Stomach (tissue), 9 donors: Measurements from ENCODE around the gene SLC38A9. TPM values are rescaled to one million over a fixed set of nuclear protein-coding genes. Genes with fewer than 3 reads are reported as not detected.

Source experiments
- DNase-seq, 2 donors: peaks; one replicate each; pipeline versions ENCODE4 v3.0.0 to v3.0.0-alpha.2; 2013 to 2019
- H3K27ac ChIP-seq, 5 donors: fragments of 200-600 bp in 4 of 5; sonication (generic) in 4 of 5; one replicate each; pipeline ENCODE4 v1.5.1; 2013 to 2019; ENCODE audit warnings: mild to moderate bottlenecking in 1 of 5, moderate library complexity in 1 of 5
- H3K27me3 ChIP-seq, 3 donors: fragments of 200-600 bp; sonication (generic); one replicate each; pipeline ENCODE4 v1.5.1; 2017 to 2019; ENCODE audit warnings: mixed run types in 1 of 3
- H3K36me3 ChIP-seq, 4 donors: fragments of 200-600 bp; sonication (generic); 1 replicate in 3 of 4; 2 replicates in 1 of 4; pipeline ENCODE4 v1.5.1; 2016 to 2019
- H3K4me1 ChIP-seq, 4 donors: fragments of 200-600 bp; sonication (generic); one replicate each; pipeline ENCODE4 v1.5.1; 2016 to 2019
- H3K4me3 ChIP-seq, 4 donors: fragments of 200-600 bp; sonication (generic) in 3 of 4; one replicate each; pipeline ENCODE4 v1.5.1; 2016 to 2019; ENCODE audit warnings: mild to moderate bottlenecking in 1 of 4
- H3K9me3 ChIP-seq, 4 donors: fragments of 200-600 bp; sonication (generic); one replicate each; pipeline ENCODE4 v1.5.1; 2016 to 2019
- EP300 ChIP-seq: sonication (generic); formaldehyde crosslinking; IDR thresholded peaks from one replicate; pipeline ENCODE4 v1.6.1; 2017; ENCODE audit warnings: antibody characterized with exemption
- POLR2A ChIP-seq, 4 donors: fragments of 450-650 bp; IDR thresholded peaks; one replicate each; pipeline ENCODE4 v1.6.1; 2016; ENCODE audit warnings: antibody characterized with exemption in 4 of 4, control low read depth in 2 of 4, mild to moderate bottlenecking in 1 of 4, moderate library complexity in 1 of 4
- POLR2AphosphoS5 ChIP-seq, 3 donors: sonication (generic); formaldehyde crosslinking; IDR thresholded peaks; one replicate each; pipeline ENCODE4 v1.6.1; 2016; ENCODE audit warnings: antibody characterized with exemption in 3 of 3
- WGBS, 5 donors: extraction: QIAGEN DNeasy Blood & Tissue Kit in 3 of 5; methylation state at CpG; one replicate each; pipeline versions ENCODE4 v1.1.5 to v1.1.7; 2013 to 2018; 5-methylcytosine and 5-hydroxymethylcytosine counted together
- intact Hi-C: fragments of 100-400 bp; cut with DNase I; formaldehyde crosslinking; loops from one replicate; pipeline ENCODE4 v1.15.1; 2023; ENCODE audit warnings: low total_unique reads
- polyA plus RNA-seq, 3 donors: library from polyadenylated mRNA; stranded (reverse); fragments of 200-250 nt; gene quantifications; one replicate each; pipeline ENCODE4 v1.2.3, GENCODE V29; 2013
- total RNA-seq, 5 donors: library from RNA; depleted of rRNA; stranded (reverse); fragments of >200 nt; gene quantifications; one replicate each; pipeline versions ENCODE4 v1.1.0 to v1.2.3, GENCODE V29; 2014 to 2016
- TF ChIP-seq, protein P1 (sequence below), 7 experiments: fragments of 450-650 bp in 4 of 7; fragments of 200-600 bp in 3 of 7; sonication (generic) in 3 of 7; IDR thresholded peaks; one replicate each; pipeline ENCODE4 v1.5.1; 2016 to 2019; ENCODE audit warnings: antibody characterized with exemption in 7 of 7, control low read depth in 2 of 7, mild to moderate bottlenecking in 1 of 7
- donor health status: healthy with polysubstance abuse.
- donor health status: Bipolar disorder and iron deficiency.
- donor health status: healthy.

Gene SLC38A9
- total and polyA plus RNA-seq, 8 donors, result 3.7 to 120 (median 8.6) TPM

DNA sequence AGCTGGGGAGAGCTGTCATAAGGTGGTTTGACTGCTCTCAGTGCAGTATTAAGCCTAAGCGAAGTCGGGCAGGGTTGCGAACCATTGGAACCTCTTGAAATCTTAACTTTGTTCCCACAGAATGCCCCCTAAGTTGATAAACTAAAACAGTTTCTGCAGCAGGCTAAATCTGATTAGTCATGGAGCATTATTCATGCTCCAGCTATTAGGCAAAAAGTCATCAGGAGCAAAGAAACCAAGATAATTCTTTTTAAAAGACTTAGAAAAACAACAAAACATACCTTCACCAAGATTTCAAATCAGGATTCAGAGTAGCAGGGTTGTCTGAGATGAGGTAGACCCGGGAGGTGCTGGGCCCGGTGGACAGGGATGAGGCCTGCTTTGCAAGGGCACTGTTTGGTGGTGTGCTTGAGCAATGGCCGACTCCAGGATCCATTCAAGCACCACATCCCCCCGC lies 107.5 kb downstream of the SLC38A9 start:
- WGBS, 5 donors, result 74 to 81% (median 79%) methylated on average over 7 of the region's 7 CpGs
- H3K4me1 ChIP-seq, result peaks cover 16 to 54% (median 41%) of the 10 kb centered on the region in 4 donors
- H3K9me3 ChIP-seq, result no peaks in the 10 kb centered on the region
- TF ChIP-seq POLR2AphosphoS5 (IDR thresholded peaks at IDR 0.05), result no peak
- no peak for TF ChIP-seq EP300
- no peak for TF ChIP-seq POLR2A (IDR thresholded peaks at IDR 0.05)
- TF ChIP-seq, protein P1, sequence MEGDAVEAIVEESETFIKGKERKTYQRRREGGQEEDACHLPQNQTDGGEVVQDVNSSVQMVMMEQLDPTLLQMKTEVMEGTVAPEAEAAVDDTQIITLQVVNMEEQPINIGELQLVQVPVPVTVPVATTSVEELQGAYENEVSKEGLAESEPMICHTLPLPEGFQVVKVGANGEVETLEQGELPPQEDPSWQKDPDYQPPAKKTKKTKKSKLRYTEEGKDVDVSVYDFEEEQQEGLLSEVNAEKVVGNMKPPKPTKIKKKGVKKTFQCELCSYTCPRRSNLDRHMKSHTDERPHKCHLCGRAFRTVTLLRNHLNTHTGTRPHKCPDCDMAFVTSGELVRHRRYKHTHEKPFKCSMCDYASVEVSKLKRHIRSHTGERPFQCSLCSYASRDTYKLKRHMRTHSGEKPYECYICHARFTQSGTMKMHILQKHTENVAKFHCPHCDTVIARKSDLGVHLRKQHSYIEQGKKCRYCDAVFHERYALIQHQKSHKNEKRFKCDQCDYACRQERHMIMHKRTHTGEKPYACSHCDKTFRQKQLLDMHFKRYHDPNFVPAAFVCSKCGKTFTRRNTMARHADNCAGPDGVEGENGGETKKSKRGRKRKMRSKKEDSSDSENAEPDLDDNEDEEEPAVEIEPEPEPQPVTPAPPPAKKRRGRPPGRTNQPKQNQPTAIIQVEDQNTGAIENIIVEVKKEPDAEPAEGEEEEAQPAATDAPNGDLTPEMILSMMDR (IDR thresholded peaks at IDR 0.05), result no peak
- no peaks in the 10 kb centered on the region for H3K36me3 ChIP-seq
- no peak for DNase-seq
- H3K27ac ChIP-seq, result peak overlapping the region; percentile 11 to 90 (median 85)
- no peaks in the 10 kb centered on the region for H3K27me3 ChIP-seq
- no peak overlapping the region for H3K4me3 ChIP-seq
- intact Hi-C loops, result no loop called here

DNA sequence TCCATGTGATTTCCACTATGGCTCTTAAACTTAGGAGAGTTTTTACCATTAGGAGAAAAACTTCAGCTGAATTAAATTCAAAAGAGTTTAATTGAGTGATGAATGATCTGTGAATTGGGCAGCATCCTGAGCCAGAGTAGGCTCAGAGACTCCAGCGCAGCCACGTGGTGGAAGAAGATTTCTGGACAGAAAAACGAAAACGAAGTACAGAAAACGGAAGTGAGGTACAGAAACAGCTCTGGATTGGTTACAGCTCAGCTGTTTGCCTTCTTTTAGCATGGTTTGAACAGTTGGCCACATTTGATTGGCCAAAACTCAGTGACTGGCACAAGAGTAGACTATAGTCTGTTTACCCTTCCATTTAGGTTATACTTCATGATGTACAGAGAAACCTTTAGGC lies 108.2 kb downstream of the SLC38A9 start:
- intact Hi-C loops, result no loop called here
- H3K27ac ChIP-seq, result peak overlapping the region in 4 of 5 donors; percentile 11 to 90 (median 86)

GRCh38 chr5:55601628-55602027 lies 110.5 kb downstream of the SLC38A9 start:
- Histone ChIP-seq H3K4me1 (peaks cover 16 to 80% (median 58%) of the 10 kb centered on the region in 4 donors), H3K27me3 (no peaks in the 10 kb centered on the region), H3K36me3 (no peaks in the 10 kb centered on the region), H3K4me3 (no peak overlapping the region), H3K9me3 (no peaks in the 10 kb centered on the region), H3K27ac (peak overlapping the region; percentile 73 to 90 (median 85))
- 58 to 87% (median 62%) methylated on average over 1 of the region's 1 CpG for WGBS, 5 donors
- DNase-seq, result no peak
- TF ChIP-seq POLR2A (IDR thresholded peaks at IDR 0.05) (no peak), POLR2AphosphoS5 (IDR thresholded peaks at IDR 0.05) (no peak), EP300 (no peak)
- TF ChIP-seq, protein P1 (IDR thresholded peaks at IDR 0.05), result no peak
- intact Hi-C loops, result no loop called here

More for the DNA sequence above, 108.2 kb downstream of the SLC38A9 start:
- WGBS, 5 donors, result 75 to 90% (median 86%) methylated on average over 5 of the region's 5 CpGs
- TF ChIP-seq EP300 (no peak), POLR2A (IDR thresholded peaks at IDR 0.05) (no peak), POLR2AphosphoS5 (IDR thresholded peaks at IDR 0.05) (no peak)
- TF ChIP-seq, protein P1 (IDR thresholded peaks at IDR 0.05), result no peak
- peaks cover 16 to 59% (median 44%) of the 10 kb centered on the region in 4 donors for H3K4me1 ChIP-seq
- H3K36me3 ChIP-seq, result no peaks in the 10 kb centered on the region
- H3K27me3 ChIP-seq, result no peaks in the 10 kb centered on the region
- no peak for DNase-seq
- no peak overlapping the region for H3K4me3 ChIP-seq
- no peaks in the 10 kb centered on the region for H3K9me3 ChIP-seq

DNA sequence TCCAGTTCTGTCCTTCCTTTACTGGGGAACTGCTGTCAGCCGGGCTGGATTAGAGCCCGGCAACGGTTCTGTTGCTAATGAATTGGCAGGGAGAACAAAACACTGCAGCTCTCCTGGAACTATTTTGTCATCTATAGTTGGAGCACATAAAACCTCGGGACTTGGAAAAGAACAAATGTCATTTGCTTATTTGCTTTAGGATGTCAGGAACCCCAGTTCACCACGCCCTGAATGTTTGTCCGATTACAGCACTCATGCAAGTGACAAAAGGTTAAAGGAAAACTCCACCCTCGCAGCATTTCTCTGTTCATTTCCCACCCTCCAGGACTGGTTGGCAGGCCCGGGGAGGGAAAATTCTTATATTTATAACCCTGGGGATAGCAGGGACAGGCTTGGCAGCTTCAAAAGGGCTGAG lies 110.9 kb downstream of the SLC38A9 start:
- H3K27ac ChIP-seq, result peak overlapping the region; percentile 73 to 90 (median 85)
- 4 to 11% (median 8%) methylated on average over 8 of the region's 8 CpGs for WGBS, 5 donors
- intact Hi-C loops, result no loop called here
- TF ChIP-seq, protein P1 (IDR thresholded peaks at IDR 0.05), result no peak
- TF ChIP-seq EP300, result peak; percentile 34
- TF ChIP-seq POLR2AphosphoS5 (IDR thresholded peaks at IDR 0.05), result peak; percentile 80 to 92 (median 91)
- no peak for TF ChIP-seq POLR2A (IDR thresholded peaks at IDR 0.05)
- peaks cover 16 to 80% (median 60%) of the 10 kb centered on the region in 4 donors for H3K4me1 ChIP-seq
- no peaks in the 10 kb centered on the region for H3K36me3 ChIP-seq
- peak; percentile 72 to 94 for DNase-seq
- no peaks in the 10 kb centered on the region for H3K27me3 ChIP-seq
- no peak overlapping the region for H3K4me3 ChIP-seq
- no peaks in the 10 kb centered on the region for H3K9me3 ChIP-seq
